HL-60 (cell line): ENCODE measurements around the gene IMMP2L.

Experiments used
- DNase-seq, 2 experiments: peaks; one replicate each; pipeline ENCODE4 v3.0.0-alpha.2; 2010 to 2020; ENCODE audit warnings: low read depth in 1 of 2, low spot score in 1 of 2
- H3K27ac ChIP-seq: fragments of 250-450 bp; sonication (Bioruptor Pico); replicated peaks from 2 replicates; pipeline ENCODE4 v1.5.1; 2020; ENCODE audit warnings: mild to moderate bottlenecking, moderate library complexity
- H3K27me3 ChIP-seq: fragments of 250-450 bp; sonication (Bioruptor Pico); 2 replicates; pipeline ENCODE4 v1.5.1; 2021; ENCODE audit warnings: mild to moderate bottlenecking, moderate library complexity; ENCODE audit not compliant: insufficient read depth, poor library complexity, severe bottlenecking
- H3K4me3 ChIP-seq: replicated peaks from 2 replicates; pipeline ENCODE4 v1.5.1; 2011; ENCODE audit warnings: mild to moderate bottlenecking, control low read depth, low read length; ENCODE audit not compliant: insufficient read depth
- GABPA ChIP-seq: IDR thresholded peaks from 2 replicates; pipeline ENCODE4 v1.6.1; 2012; ENCODE audit warnings: low read depth
- POLR2AphosphoS5 ChIP-seq: IDR thresholded peaks from 2 replicates; pipeline ENCODE4 v1.6.1; 2012; ENCODE audit warnings: low read depth
- SPI1 ChIP-seq: IDR thresholded peaks from 2 replicates; pipeline ENCODE4 v1.6.1; 2012; ENCODE audit warnings: low read depth, mild to moderate bottlenecking, borderline replicate concordance
- TF ChIP-seq, protein P1 (sequence below): IDR thresholded peaks from 2 replicates; pipeline ENCODE4 v1.6.1; 2012; ENCODE audit warnings: low read depth; ENCODE audit not compliant: insufficient replicate concordance
- TF ChIP-seq, protein P2 (sequence below): IDR thresholded peaks from one replicate; pipeline ENCODE4 v1.5.1; 2011; ENCODE audit warnings: low read length, control low read depth, inconsistent platforms; ENCODE audit not compliant: insufficient read depth

Gene IMMP2L

DNA sequence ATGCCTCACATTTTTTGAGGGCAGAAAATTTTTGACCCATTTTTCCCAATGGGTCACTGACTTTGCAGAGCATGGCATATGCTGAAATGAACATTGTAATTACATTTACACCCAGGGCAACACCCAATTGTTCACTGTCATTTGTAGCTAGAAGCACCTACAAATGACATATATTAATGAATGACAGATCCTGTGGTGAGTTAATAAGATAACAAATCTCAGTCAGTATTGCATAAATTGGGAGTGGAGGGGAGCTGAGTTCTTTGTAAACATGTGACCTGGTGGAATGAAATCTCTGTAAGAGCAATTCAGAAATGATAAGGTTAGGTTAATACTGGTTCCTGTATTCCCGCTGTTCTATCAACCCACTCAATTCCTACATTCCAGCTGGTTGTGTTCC is 726.4 kb downstream of the IMMP2L start:
- Histone ChIP-seq H3K27ac (no peak overlapping the region), H3K4me3 (no peak overlapping the region), H3K27me3 (no peaks in the 10 kb centered on the region)
- TF ChIP-seq, protein P1, sequence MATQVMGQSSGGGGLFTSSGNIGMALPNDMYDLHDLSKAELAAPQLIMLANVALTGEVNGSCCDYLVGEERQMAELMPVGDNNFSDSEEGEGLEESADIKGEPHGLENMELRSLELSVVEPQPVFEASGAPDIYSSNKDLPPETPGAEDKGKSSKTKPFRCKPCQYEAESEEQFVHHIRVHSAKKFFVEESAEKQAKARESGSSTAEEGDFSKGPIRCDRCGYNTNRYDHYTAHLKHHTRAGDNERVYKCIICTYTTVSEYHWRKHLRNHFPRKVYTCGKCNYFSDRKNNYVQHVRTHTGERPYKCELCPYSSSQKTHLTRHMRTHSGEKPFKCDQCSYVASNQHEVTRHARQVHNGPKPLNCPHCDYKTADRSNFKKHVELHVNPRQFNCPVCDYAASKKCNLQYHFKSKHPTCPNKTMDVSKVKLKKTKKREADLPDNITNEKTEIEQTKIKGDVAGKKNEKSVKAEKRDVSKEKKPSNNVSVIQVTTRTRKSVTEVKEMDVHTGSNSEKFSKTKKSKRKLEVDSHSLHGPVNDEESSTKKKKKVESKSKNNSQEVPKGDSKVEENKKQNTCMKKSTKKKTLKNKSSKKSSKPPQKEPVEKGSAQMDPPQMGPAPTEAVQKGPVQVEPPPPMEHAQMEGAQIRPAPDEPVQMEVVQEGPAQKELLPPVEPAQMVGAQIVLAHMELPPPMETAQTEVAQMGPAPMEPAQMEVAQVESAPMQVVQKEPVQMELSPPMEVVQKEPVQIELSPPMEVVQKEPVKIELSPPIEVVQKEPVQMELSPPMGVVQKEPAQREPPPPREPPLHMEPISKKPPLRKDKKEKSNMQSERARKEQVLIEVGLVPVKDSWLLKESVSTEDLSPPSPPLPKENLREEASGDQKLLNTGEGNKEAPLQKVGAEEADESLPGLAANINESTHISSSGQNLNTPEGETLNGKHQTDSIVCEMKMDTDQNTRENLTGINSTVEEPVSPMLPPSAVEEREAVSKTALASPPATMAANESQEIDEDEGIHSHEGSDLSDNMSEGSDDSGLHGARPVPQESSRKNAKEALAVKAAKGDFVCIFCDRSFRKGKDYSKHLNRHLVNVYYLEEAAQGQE: no peak
- no peak for TF ChIP-seq POLR2AphosphoS5
- TF ChIP-seq GABPA: no peak
- TF ChIP-seq SPI1: no peak
- TF ChIP-seq, protein P2, sequence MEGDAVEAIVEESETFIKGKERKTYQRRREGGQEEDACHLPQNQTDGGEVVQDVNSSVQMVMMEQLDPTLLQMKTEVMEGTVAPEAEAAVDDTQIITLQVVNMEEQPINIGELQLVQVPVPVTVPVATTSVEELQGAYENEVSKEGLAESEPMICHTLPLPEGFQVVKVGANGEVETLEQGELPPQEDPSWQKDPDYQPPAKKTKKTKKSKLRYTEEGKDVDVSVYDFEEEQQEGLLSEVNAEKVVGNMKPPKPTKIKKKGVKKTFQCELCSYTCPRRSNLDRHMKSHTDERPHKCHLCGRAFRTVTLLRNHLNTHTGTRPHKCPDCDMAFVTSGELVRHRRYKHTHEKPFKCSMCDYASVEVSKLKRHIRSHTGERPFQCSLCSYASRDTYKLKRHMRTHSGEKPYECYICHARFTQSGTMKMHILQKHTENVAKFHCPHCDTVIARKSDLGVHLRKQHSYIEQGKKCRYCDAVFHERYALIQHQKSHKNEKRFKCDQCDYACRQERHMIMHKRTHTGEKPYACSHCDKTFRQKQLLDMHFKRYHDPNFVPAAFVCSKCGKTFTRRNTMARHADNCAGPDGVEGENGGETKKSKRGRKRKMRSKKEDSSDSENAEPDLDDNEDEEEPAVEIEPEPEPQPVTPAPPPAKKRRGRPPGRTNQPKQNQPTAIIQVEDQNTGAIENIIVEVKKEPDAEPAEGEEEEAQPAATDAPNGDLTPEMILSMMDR: no peak
- DNase-seq: no peak

DNA sequence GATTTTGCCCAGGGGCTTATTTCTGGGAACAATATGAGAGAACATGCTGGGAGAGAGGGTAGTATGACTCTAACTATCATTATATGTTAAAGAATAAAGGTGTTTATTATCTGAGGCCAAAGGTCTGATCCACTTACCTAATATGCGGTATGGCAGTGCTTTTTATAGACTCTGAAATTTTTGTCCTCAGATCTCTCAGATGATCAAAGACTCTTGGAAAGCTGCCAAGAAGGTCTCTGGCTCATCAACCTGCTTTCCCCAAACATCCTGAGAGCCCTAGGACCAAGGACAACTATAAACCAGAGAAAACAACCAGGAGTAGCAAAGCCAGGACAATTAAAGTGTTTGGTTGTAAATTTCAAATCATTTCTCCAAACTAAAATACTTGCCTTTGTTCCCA is 727.1 kb downstream of the IMMP2L start:
- H3K27ac ChIP-seq: no peak overlapping the region
- no peak overlapping the region for H3K4me3 ChIP-seq
- no peaks in the 10 kb centered on the region for H3K27me3 ChIP-seq
- TF ChIP-seq, protein P1: no peak
- TF ChIP-seq GABPA: no peak
- TF ChIP-seq POLR2AphosphoS5: no peak
- TF ChIP-seq SPI1: no peak
- TF ChIP-seq, protein P2: no peak
- DNase-seq: no peak

GRCh38 chr7:110831419-110831818 is 730.9 kb downstream of the IMMP2L start:
- DNase-seq: no peak
- H3K4me3 ChIP-seq: no peak overlapping the region
- H3K27me3 ChIP-seq: no peaks in the 10 kb centered on the region
- H3K27ac ChIP-seq: no peak overlapping the region
- TF ChIP-seq POLR2AphosphoS5 (no peak), SPI1 (no peak), GABPA (no peak)
- TF ChIP-seq, protein P2: no peak
- TF ChIP-seq, protein P1: no peak
